HepG2 (cell line): Measurements from ENCODE around the gene PIK3CB. TPM values are rescaled to one million over a fixed set of nuclear protein-coding genes. Genes with fewer than 3 reads are reported as not detected.

Experiments used
- MXI1 ChIP-seq: IDR thresholded peaks from 3 replicates; pipeline ENCODE4 v1.6.1; 2012; ENCODE audit warnings: low read depth, low read length, inconsistent platforms, borderline replicate concordance
- NFE2L1 ChIP-seq: sonication (generic); formaldehyde crosslinking; IDR thresholded peaks from 2 replicates; pipeline ENCODE4 v1.4.0; 2020; ENCODE audit warnings: missing genetic modification reagents, mild to moderate bottlenecking, borderline replicate concordance
- RBM22 ChIP-seq: fragments of 200-400 bp; formaldehyde crosslinking; optimal IDR thresholded peaks from 2 replicates; pipeline ENCODE3; 2017; ENCODE audit warnings: mild to moderate bottlenecking, low read length, moderate library complexity
- SMAD9 ChIP-seq: sonication (generic); formaldehyde crosslinking; IDR thresholded peaks from 2 replicates; pipeline ENCODE4 v1.5.1; 2020; ENCODE audit warnings: mild to moderate bottlenecking, missing genetic modification reagents
- SNAPC2 ChIP-seq: sonication (generic); formaldehyde crosslinking; IDR thresholded peaks from 2 replicates; pipeline ENCODE4 v1.8.1; 2022; ENCODE audit warnings: mild to moderate bottlenecking, missing genetic modification reagents
- ZBTB42 ChIP-seq: sonication (generic); formaldehyde crosslinking; IDR thresholded peaks from 2 replicates; pipeline ENCODE4 v1.5.0; 2020; ENCODE audit warnings: mild to moderate bottlenecking, missing genetic modification reagents
- ZNF572 ChIP-seq: sonication (generic); formaldehyde crosslinking; IDR thresholded peaks from 2 replicates; pipeline ENCODE4 v1.5.1; 2020; ENCODE audit warnings: mild to moderate bottlenecking, missing genetic modification reagents
- ZNF713 ChIP-seq: sonication (generic); formaldehyde crosslinking; IDR thresholded peaks from 2 replicates; pipeline ENCODE4 v1.4.0; 2020; ENCODE audit warnings: mild to moderate bottlenecking, missing genetic modification reagents
- ZSCAN20 ChIP-seq: sonication (generic); formaldehyde crosslinking; IDR thresholded peaks from 2 replicates; pipeline ENCODE4 v1.4.0; 2020; ENCODE audit warnings: missing genetic modification reagents, mild to moderate bottlenecking, borderline replicate concordance
- ZZZ3 ChIP-seq: sonication (generic); formaldehyde crosslinking; IDR thresholded peaks from 2 replicates; pipeline ENCODE4 v1.4.0; 2020; ENCODE audit warnings: missing genetic modification reagents, mild to moderate bottlenecking, borderline replicate concordance
- polyA plus RNA-seq, 8 experiments: library from polyadenylated mRNA; depleted of rRNA in 3 of 8; stranded (reverse) in 7 of 8; unstranded in 1 of 8; fragments of >200 nt; fragmentation: Illumina TruSeq in 4 of 8; extraction: Trizol in 4 of 8; gene quantifications; 2 replicates each; pipeline versions ENCODE4 v1.2.1 to v1.2.3, GENCODE V29; 2011 to 2016; ENCODE audit warnings: low read depth in 4 of 8, missing spikeins in 1 of 8, mixed read lengths in 1 of 8; ENCODE audit not compliant: insufficient read depth in 1 of 8
- total RNA-seq, 5 experiments: library from RNA; depleted of rRNA; stranded (reverse); fragments of >200 nt; fragmentation: Illumina TruSeq; extraction: Trizol; gene quantifications; 2 replicates each; pipeline ENCODE4 v1.2.3, GENCODE V29; 2016; ENCODE audit warnings: low read depth in 1 of 5
- TF ChIP-seq, protein P1 (sequence below), 2 experiments: fragments of 450-650 bp in 1 of 2; sonication (generic) in 1 of 2; formaldehyde crosslinking; IDR thresholded peaks; 2 replicates each; pipeline versions ENCODE4 v1.5.0 to v1.8.0; 2020 to 2022; ENCODE audit warnings: mild to moderate bottlenecking in 1 of 2, missing genetic modification reagents in 1 of 2
- TF ChIP-seq, protein P2 (sequence below): sonication (generic); formaldehyde crosslinking; IDR thresholded peaks from 2 replicates; pipeline ENCODE4 v1.8.1; 2023; ENCODE audit warnings: mild to moderate bottlenecking, missing genetic modification reagents
- TF ChIP-seq, protein P3 (sequence below): sonication (generic); formaldehyde crosslinking; IDR thresholded peaks from 2 replicates; pipeline ENCODE4 v1.8.1; 2023; ENCODE audit warnings: missing genetic modification reagents, inconsistent platforms, borderline replicate concordance
- TF ChIP-seq, protein P4 (sequence below): sonication (generic); formaldehyde crosslinking; IDR thresholded peaks from 2 replicates; pipeline ENCODE4 v1.4.0; 2020; ENCODE audit warnings: missing genetic modification reagents; ENCODE audit errors: not compliant biosample characterization
- TF ChIP-seq, protein P5 (sequence below): sonication (generic); formaldehyde crosslinking; IDR thresholded peaks from 2 replicates; pipeline ENCODE4 v1.8.1; 2023; ENCODE audit warnings: missing genetic modification reagents, mild to moderate bottlenecking, borderline replicate concordance
- TF ChIP-seq, protein P6 (sequence below): sonication (generic); formaldehyde crosslinking; IDR thresholded peaks from 2 replicates; pipeline ENCODE4 v1.4.0; 2020; ENCODE audit warnings: missing genetic modification reagents
- TF ChIP-seq, protein P7 (sequence below): sonication (generic); formaldehyde crosslinking; IDR thresholded peaks from 2 replicates; pipeline ENCODE4 v1.4.0; 2020; ENCODE audit warnings: missing genetic modification reagents

Gene PIK3CB
- total and polyA plus RNA-seq, 2 of the 13 experiments (the other 11 are each of a cell fraction or from before 2014, with no cell fraction given) = 6.6 to 18.7 TPM

DNA sequence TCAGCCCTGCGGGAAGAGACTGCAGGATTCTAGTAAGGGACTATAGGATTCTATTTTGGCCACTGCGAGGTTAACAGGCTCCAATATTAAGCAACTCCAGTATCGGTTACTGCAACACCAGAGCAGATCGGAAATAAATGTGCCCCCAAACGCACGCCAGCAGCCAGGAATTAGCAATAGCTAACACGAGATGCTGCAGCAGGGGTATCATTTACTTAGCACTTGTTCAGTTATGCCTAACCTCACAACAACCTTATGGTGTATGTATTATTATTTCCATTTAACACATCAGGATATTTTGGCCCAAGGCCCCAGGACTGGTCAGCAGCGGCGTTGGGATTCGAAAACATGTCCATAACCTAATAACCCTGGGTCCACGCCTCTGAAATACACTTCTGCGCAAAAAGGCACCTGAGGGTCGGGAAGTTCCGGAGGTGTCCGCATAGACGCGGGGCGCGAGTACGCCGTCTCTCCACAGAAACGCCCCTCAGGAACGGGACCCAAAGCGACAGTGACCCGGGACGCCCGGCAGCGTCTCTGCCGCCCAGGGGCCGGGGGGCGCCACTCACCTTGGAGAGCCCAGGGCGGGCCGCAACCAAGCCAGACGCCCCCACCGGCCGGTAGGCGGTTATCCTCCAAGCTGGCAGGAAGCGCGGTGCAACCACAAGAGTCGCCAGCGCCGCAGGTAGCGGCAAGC lies 681 bp downstream of the PIK3CB start (continued):
- no peak for TF ChIP-seq ZSCAN20 (CRISPR knock-in tag)
- no peak for TF ChIP-seq RBM22
- TF ChIP-seq ZNF713 (CRISPR knock-in tag) = no peak
- peak; percentile 74; the same call in 1 of the 2 replicates for TF ChIP-seq SNAPC2 (CRISPR knock-in tag)
- TF ChIP-seq, protein P1, sequence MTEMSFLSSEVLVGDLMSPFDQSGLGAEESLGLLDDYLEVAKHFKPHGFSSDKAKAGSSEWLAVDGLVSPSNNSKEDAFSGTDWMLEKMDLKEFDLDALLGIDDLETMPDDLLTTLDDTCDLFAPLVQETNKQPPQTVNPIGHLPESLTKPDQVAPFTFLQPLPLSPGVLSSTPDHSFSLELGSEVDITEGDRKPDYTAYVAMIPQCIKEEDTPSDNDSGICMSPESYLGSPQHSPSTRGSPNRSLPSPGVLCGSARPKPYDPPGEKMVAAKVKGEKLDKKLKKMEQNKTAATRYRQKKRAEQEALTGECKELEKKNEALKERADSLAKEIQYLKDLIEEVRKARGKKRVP (CRISPR knock-in tag; IDR thresholded peaks at IDR 0.05) = no peak
- TF ChIP-seq NFE2L1 (CRISPR knock-in tag) = no peak
- TF ChIP-seq ZZZ3 (CRISPR knock-in tag) = no peak
- TF ChIP-seq MXI1 = no peak; the same call in 2 of the 3 replicates
- TF ChIP-seq, protein P2, sequence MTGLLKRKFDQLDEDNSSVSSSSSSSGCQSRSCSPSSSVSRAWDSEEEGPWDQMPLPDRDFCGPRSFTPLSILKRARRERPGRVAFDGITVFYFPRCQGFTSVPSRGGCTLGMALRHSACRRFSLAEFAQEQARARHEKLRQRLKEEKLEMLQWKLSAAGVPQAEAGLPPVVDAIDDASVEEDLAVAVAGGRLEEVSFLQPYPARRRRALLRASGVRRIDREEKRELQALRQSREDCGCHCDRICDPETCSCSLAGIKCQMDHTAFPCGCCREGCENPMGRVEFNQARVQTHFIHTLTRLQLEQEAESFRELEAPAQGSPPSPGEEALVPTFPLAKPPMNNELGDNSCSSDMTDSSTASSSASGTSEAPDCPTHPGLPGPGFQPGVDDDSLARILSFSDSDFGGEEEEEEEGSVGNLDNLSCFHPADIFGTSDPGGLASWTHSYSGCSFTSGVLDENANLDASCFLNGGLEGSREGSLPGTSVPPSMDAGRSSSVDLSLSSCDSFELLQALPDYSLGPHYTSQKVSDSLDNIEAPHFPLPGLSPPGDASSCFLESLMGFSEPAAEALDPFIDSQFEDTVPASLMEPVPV (CRISPR knock-in tag) = no peak
- TF ChIP-seq, protein P3, sequence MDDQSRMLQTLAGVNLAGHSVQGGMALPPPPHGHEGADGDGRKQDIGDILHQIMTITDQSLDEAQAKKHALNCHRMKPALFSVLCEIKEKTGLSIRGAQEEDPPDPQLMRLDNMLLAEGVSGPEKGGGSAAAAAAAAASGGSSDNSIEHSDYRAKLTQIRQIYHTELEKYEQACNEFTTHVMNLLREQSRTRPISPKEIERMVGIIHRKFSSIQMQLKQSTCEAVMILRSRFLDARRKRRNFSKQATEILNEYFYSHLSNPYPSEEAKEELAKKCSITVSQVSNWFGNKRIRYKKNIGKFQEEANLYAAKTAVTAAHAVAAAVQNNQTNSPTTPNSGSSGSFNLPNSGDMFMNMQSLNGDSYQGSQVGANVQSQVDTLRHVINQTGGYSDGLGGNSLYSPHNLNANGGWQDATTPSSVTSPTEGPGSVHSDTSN (CRISPR knock-in tag) = no peak
- TF ChIP-seq, protein P4, sequence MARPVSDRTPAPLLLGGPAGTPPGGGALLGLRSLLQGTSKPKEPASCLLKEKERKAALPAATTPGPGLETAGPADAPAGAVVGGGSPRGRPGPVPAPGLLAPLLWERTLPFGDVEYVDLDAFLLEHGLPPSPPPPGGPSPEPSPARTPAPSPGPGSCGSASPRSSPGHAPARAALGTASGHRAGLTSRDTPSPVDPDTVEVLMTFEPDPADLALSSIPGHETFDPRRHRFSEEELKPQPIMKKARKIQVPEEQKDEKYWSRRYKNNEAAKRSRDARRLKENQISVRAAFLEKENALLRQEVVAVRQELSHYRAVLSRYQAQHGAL (CRISPR knock-in tag) = no peak
- TF ChIP-seq ZNF572 (CRISPR knock-in tag) = 0 out of 2 replicates have a peak, but pooled peaks have one; percentile 29
- TF ChIP-seq, protein P5, sequence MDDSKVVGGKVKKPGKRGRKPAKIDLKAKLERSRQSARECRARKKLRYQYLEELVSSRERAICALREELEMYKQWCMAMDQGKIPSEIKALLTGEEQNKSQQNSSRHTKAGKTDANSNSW (CRISPR knock-in tag) = peak; percentile 43; the same call in 1 of the 2 replicates
- TF ChIP-seq, protein P6, sequence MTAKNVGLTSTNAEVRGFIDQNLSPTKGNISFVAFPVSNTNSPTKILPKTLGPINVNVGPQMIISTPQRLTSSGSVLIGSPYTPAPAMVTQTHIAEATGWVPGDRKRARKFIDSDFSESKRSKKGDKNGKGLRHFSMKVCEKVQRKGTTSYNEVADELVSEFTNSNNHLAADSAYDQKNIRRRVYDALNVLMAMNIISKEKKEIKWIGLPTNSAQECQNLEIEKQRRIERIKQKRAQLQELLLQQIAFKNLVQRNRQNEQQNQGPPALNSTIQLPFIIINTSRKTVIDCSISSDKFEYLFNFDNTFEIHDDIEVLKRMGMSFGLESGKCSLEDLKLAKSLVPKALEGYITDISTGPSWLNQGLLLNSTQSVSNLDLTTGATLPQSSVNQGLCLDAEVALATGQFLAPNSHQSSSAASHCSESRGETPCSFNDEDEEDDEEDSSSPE (CRISPR knock-in tag) = no peak
- 0 out of 2 replicates have a peak, but pooled peaks have one; percentile 63 for TF ChIP-seq SMAD9 (CRISPR knock-in tag)
- TF ChIP-seq ZBTB42 (CRISPR knock-in tag) = 0 out of 2 replicates have a peak, but pooled peaks have one; percentile 10
- TF ChIP-seq, protein P7, sequence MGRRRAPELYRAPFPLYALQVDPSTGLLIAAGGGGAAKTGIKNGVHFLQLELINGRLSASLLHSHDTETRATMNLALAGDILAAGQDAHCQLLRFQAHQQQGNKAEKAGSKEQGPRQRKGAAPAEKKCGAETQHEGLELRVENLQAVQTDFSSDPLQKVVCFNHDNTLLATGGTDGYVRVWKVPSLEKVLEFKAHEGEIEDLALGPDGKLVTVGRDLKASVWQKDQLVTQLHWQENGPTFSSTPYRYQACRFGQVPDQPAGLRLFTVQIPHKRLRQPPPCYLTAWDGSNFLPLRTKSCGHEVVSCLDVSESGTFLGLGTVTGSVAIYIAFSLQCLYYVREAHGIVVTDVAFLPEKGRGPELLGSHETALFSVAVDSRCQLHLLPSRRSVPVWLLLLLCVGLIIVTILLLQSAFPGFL (CRISPR knock-in tag) = no peak
